Globus pallidus (tissue), 1 donor: ENCODE measurements around the gene TMEM120B.

Experiments used
- DNase-seq: peaks from one replicate; pipeline ENCODE4 v3.0.0-alpha.2; 2015; ENCODE audit warnings: low spot score

Gene TMEM120B

GRCh38 chr12:121804417-121805111, 92.0 kb downstream of the TMEM120B start:
- peak; percentile 26 for DNase-seq

DNA sequence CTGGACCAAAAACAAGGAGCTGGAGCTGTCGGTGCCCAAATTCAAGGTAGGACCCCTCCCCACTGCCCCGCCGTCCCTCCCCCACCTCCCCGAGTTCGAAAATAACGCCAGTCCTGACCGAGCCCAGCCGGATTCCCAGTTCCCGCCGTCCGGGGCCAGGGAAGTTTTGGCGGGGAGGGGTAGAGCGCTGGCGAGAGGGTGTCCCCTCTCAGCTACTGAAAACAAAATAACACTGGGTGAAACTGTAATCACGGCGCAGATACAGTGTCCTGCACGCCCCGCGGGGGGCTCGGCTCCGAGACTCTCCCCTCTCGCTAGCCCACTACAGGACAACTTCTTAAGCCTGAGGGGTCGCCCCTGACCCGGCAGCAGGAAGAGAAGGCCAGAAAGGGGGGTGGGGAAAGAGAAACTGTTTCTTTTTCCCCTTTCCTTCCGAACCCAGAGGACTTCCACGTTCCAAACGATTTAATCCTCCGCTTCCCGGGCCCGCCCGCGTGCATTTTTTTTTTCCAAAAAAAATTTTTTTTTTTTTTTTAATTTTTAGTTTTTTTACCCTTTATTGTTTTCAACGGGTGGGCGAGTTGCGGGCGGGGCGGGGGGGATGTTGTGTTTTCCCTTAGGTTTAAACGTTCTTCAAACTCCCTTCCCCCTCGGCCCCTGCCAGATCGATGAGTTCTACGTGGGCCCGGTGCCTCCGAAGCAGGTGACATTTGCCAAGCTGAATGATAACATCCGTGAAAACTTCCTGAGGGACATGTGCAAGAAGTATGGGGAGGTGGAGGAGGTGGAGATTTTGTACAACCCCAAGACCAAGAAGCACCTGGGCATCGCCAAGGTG, 92.8 kb downstream of the TMEM120B start:
- DNase-seq = no peak

- DNase-seq = no peak
Observed at GRCh38 chr12:121806009-121806545, 93.5 kb downstream of the TMEM120B start.

GRCh38 chr12:121806546-121807423, 94.2 kb downstream of the TMEM120B start:
- no peak for DNase-seq

DNA sequence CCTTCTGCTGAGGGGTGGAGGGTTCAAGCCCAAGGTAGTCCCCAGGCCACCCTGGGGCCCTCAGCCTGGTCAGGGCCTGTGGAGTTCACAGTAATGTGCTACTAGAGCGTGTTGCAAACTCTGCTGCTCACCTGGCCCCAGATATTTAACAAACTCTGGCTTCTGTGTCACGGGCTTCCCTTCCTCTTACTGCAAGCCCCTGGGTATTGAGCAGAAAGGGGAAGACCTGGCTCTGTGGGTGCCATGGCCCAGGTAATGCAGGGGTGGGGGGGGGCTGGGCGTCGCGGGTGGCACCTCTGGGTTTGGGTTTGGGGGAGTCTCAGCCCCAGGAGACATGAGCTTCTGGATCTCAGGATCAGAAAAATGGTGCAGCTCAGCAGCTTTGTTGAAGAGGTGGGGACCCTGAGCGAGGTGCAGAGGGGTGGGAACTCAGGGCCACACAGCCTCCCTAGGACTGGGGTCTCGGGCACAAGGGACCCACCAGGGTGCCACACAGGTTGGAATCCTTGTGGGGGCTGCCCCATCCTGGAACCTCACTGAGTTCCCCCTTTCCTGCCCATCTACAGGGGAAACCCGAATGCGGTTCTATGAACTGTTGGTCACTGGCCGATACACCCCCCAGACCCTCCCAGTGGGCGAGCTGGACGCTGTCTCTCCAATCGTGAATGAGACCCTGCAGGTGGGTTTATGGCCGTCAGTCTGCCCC, 95.2 kb downstream of the TMEM120B start:
- DNase-seq = no peak

DNA sequence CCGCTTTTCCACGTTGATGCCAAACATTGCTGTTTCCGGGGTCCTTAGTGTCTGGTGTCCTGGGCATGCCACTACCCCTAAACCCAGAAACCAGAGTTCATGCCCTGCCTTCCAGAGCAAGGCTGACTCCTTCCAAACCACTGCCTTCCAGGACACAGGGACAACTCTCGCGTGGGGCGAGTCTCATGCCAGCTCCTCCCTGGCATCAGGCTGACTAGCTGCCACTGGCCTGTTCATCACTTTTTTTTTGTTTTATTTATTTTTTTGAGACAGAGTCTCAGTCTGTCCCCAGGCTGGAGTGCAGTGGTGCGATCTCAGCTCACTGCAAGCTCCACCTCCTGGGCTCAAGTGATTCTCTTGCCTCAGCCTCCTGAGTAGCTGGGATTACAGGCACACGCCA, 96.1 kb downstream of the TMEM120B start:
- DNase-seq = no peak

DNA sequence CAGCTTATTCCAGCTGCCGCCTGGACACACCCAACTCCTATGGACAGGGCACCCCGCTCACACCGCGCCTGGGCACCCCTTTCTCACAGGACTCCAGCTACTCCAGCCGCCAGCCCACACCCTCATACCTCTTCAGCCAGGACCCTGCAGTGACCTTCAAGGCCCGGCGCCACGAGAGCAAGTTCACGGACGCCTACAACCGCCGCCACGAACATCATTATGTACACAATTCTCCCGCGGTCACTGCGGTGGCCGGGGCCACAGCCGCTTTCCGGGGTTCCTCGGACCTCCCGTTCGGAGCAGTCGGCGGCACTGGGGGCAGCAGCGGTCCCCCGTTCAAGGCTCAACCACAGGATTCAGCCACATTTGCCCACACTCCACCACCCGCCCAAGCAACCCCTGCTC, 97.2 kb downstream of the TMEM120B start:
- no peak for DNase-seq

DNA sequence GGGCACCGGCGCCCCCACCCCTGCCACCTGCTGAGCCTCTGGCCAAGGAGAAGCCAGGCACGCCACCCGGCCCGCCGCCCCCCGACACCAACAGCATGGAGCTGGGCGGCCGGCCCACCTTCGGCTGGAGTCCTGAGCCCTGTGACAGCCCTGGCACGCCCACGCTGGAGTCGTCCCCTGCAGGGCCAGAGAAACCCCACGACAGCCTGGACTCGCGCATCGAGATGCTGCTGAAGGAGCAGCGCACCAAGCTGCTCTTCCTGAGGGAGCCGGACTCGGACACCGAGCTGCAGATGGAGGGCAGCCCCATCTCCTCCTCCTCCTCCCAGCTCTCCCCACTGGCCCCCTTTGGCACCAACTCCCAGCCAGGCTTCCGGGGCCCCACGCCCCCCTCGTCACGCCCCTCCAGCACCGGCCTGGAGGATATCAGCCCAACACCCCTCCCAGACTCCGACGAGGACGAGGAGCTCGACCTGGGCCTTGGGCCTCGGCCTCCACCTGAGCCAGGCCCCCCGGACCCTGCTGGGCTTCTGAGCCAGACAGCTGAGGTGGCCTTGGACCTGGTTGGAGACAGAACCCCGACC, 97.8 kb downstream of the TMEM120B start:
- no peak for DNase-seq

DNA sequence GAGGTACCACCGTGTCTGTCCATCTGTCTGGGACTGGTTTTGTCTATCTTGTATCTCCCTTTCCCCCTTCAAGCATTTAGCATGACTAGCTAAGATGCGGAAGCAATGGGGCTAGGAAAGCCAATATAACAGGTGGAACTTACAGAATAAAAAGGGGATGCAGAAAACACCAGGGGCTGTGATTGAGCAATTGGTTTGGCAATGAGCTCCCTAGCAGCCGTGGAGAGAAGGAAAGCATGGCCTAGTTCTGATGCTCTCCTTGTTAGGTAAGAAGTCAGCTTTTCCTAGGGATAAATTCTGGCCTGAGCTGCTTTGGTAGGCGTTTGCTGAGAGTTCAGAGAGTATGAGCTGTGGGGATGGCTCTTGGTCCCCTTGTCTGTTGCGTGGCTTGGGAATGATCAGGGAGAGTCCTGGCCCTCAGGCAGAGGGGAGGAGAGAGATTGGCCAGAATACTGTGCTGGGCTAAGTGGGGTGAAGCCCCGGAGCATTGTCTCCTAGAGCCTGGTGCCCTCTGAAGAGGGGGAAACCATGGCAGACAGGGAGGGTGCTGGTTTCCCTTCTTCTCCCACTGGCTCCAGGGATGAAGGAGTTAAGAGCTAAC, 98.4 kb downstream of the TMEM120B start:
- DNase-seq = no peak

- peak; percentile 52 for DNase-seq
Observed at GRCh38 chr12:121811434-121812319, 99.1 kb downstream of the TMEM120B start.

- no peak for DNase-seq
Observed at GRCh38 chr12:121812320-121812871, 99.8 kb downstream of the TMEM120B start.

GRCh38 chr12:121812921-121813896, 100.7 kb downstream of the TMEM120B start:
- DNase-seq = no peak

- no peak for DNase-seq
Observed at GRCh38 chr12:121813951-121814350, 101.4 kb downstream of the TMEM120B start.

DNA sequence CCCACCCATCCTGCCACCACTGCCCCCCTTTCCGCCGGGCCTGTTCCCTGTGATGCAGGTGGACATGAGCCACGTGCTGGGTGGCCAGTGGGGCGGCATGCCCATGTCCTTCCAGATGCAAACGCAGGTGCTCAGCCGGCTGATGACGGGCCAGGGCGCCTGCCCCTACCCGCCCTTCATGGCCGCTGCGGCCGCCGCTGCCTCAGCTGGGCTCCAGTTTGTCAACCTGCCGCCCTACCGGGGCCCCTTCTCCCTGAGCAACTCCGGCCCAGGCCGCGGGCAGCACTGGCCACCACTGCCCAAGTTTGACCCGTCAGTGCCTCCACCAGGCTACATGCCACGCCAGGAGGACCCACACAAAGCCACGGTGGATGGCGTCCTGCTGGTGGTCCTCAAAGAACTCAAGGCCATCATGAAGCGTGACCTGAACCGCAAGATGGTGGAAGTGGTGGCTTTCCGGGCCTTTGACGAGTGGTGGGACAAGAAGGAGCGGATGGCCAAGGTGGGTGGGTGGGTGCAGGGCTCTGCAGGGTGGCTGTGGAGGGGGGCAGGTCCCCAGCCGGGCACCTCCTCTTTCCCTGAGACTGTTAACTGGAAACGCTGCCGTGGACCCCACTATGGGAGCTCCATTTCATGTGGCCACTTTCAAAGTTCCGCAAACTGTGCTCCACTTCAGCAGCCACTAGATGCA, 102.0 kb downstream of the TMEM120B start:
- DNase-seq = no peak

GRCh38 chr12:121815263-121815662, 102.7 kb downstream of the TMEM120B start:
- DNase-seq = no peak

- no peak for DNase-seq
Observed at GRCh38 chr12:121816925-121817647, 104.5 kb downstream of the TMEM120B start.

DNA sequence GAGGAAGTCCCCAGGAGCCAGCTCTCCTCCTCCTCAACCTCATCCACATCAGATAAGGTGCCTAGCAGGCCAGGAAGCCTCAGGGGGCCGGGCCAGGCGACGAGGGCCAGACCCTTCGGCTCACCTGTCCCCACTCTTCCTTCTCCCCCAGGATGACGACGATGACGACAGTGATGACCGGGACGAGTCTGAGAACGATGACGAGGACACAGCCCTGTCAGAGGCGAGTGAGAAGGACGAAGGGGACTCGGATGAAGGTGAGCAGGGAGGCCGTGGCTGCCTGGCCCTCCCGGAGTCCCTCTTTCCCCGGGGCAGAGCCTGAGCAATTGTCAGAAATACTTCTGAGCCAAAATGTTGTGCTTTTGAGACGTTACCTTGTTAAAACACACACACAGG, 105.1 kb downstream of the TMEM120B start:
- DNase-seq = no peak
